Measurements from ENCODE around the gene AIG1.

The AIG1 gene

GRCh38 chr6:143174516-143174915 is 113.8 kb downstream of the AIG1 start:
- H3K36me3 ChIP-seq (ENCODE audit: insufficient read depth, low read length), result no peaks in the 10 kb centered on the region
- H3K4me3 ChIP-seq, result no peak overlapping the region
- no peak overlapping the region for H3K27ac ChIP-seq
- no peak for TF ChIP-seq FOXP2 (optimal IDR thresholded peaks at IDR 0.05; ENCODE audit: control extremely low read depth, extremely low read length, insufficient read depth)
- no peak for TF ChIP-seq POLR2AphosphoS5 (IDR thresholded peaks at IDR 0.05; ENCODE audit: borderline replicate concordance, low read depth, low read length)
- no peak for TF ChIP-seq EZH2 (IDR thresholded peaks at IDR 0.05)
- no peaks in the 10 kb centered on the region for H3K9me3 ChIP-seq (ENCODE audit: low read depth, low read length)
- no peak overlapping the region for H3K9ac ChIP-seq (ENCODE audit: insufficient read length)
- DNase-seq (ENCODE audit: low read depth, low spot score), result no peak

- no peak overlapping the region for H3K27ac ChIP-seq
- TF ChIP-seq EZH2 (IDR thresholded peaks at IDR 0.05) (no peak), FOXP2 (optimal IDR thresholded peaks at IDR 0.05; ENCODE audit: control extremely low read depth, extremely low read length, insufficient read depth) (no peak), POLR2AphosphoS5 (IDR thresholded peaks at IDR 0.05; ENCODE audit: borderline replicate concordance, low read depth, low read length) (no peak)
- H3K36me3 ChIP-seq (ENCODE audit: insufficient read depth, low read length), result no peaks in the 10 kb centered on the region
- H3K9me3 ChIP-seq (ENCODE audit: low read depth, low read length), result no peaks in the 10 kb centered on the region
- DNase-seq (ENCODE audit: low read depth, low spot score), result no peak
- H3K4me3 ChIP-seq, result no peak overlapping the region
- no peak overlapping the region for H3K9ac ChIP-seq (ENCODE audit: insufficient read length)
Observed at GRCh38 chr6:143174951-143175350, 114.3 kb downstream of the AIG1 start.

GRCh38 chr6:143176090-143177021 is 115.7 kb downstream of the AIG1 start:
- Histone ChIP-seq H3K27ac (no peak overlapping the region), H3K9me3 (ENCODE audit: low read depth, low read length) (no peaks in the 10 kb centered on the region), H3K9ac (ENCODE audit: insufficient read length) (no peak overlapping the region), H3K4me3 (peak overlapping the region; percentile 47), H3K36me3 (ENCODE audit: insufficient read depth, low read length) (no peaks in the 10 kb centered on the region)
- DNase-seq (ENCODE audit: low read depth, low spot score), result peak; percentile 57
- TF ChIP-seq POLR2AphosphoS5 (IDR thresholded peaks at IDR 0.05; ENCODE audit: borderline replicate concordance, low read depth, low read length) (no peak), FOXP2 (optimal IDR thresholded peaks at IDR 0.05; ENCODE audit: control extremely low read depth, extremely low read length, insufficient read depth) (no peak), EZH2 (IDR thresholded peaks at IDR 0.05) (no peak)

- H3K36me3 ChIP-seq (ENCODE audit: insufficient read depth, low read length), result no peaks in the 10 kb centered on the region
- no peak overlapping the region for H3K4me3 ChIP-seq
- no peak overlapping the region for H3K9ac ChIP-seq (ENCODE audit: insufficient read length)
- H3K9me3 ChIP-seq (ENCODE audit: low read depth, low read length), result no peaks in the 10 kb centered on the region
- no peak for DNase-seq (ENCODE audit: low read depth, low spot score)
- TF ChIP-seq FOXP2 (optimal IDR thresholded peaks at IDR 0.05; ENCODE audit: control extremely low read depth, extremely low read length, insufficient read depth) (no peak), POLR2AphosphoS5 (IDR thresholded peaks at IDR 0.05; ENCODE audit: borderline replicate concordance, low read depth, low read length) (no peak), EZH2 (IDR thresholded peaks at IDR 0.05) (no peak)
- H3K27ac ChIP-seq, result no peak overlapping the region
Observed at GRCh38 chr6:143177706-143178105, 117.0 kb downstream of the AIG1 start.

GRCh38 chr6:143179096-143179495 is 118.4 kb downstream of the AIG1 start:
- Histone ChIP-seq H3K36me3 (ENCODE audit: insufficient read depth, low read length) (no peaks in the 10 kb centered on the region), H3K9ac (ENCODE audit: insufficient read length) (no peak overlapping the region), H3K4me3 (no peak overlapping the region), H3K9me3 (ENCODE audit: low read depth, low read length) (no peaks in the 10 kb centered on the region), H3K27ac (no peak overlapping the region)
- no peak for DNase-seq (ENCODE audit: low read depth, low spot score)
- TF ChIP-seq EZH2 (IDR thresholded peaks at IDR 0.05) (no peak), POLR2AphosphoS5 (IDR thresholded peaks at IDR 0.05; ENCODE audit: borderline replicate concordance, low read depth, low read length) (no peak), FOXP2 (optimal IDR thresholded peaks at IDR 0.05; ENCODE audit: control extremely low read depth, extremely low read length, insufficient read depth) (no peak)

- TF ChIP-seq POLR2AphosphoS5 (IDR thresholded peaks at IDR 0.05; ENCODE audit: borderline replicate concordance, low read depth, low read length), result no peak
- no peaks in the 10 kb centered on the region for H3K36me3 ChIP-seq (ENCODE audit: insufficient read depth, low read length)
Observed at GRCh38 chr6:143179901-143180612, 119.4 kb downstream of the AIG1 start.

GRCh38 chr6:143180826-143181225 is 120.1 kb downstream of the AIG1 start:
- Histone ChIP-seq H3K27ac (no peak overlapping the region), H3K36me3 (ENCODE audit: insufficient read depth, low read length) (no peaks in the 10 kb centered on the region), H3K9me3 (ENCODE audit: low read depth, low read length) (no peaks in the 10 kb centered on the region), H3K9ac (ENCODE audit: insufficient read length) (no peak overlapping the region), H3K4me3 (no peak overlapping the region)
- DNase-seq (ENCODE audit: low read depth, low spot score), result no peak
- TF ChIP-seq POLR2AphosphoS5 (IDR thresholded peaks at IDR 0.05; ENCODE audit: borderline replicate concordance, low read depth, low read length) (no peak), EZH2 (IDR thresholded peaks at IDR 0.05) (no peak), FOXP2 (optimal IDR thresholded peaks at IDR 0.05; ENCODE audit: control extremely low read depth, extremely low read length, insufficient read depth) (no peak)

More at GRCh38 chr6:143179901-143180612, 119.4 kb downstream of the AIG1 start:
- DNase-seq (ENCODE audit: low read depth, low spot score), result no peak
- no peaks in the 10 kb centered on the region for H3K9me3 ChIP-seq (ENCODE audit: low read depth, low read length)
- H3K27ac ChIP-seq, result no peak overlapping the region
- no peak overlapping the region for H3K4me3 ChIP-seq
- H3K9ac ChIP-seq (ENCODE audit: insufficient read length), result no peak overlapping the region

GRCh38 chr6:143183666-143184065 is 123.0 kb downstream of the AIG1 start:
- H3K9ac ChIP-seq (ENCODE audit: insufficient read length), result no peak overlapping the region
- no peaks in the 10 kb centered on the region for H3K9me3 ChIP-seq (ENCODE audit: low read depth, low read length)
- no peak overlapping the region for H3K27ac ChIP-seq
- H3K36me3 ChIP-seq (ENCODE audit: insufficient read depth, low read length), result no peaks in the 10 kb centered on the region
- DNase-seq (ENCODE audit: low read depth, low spot score), result no peak
- TF ChIP-seq POLR2AphosphoS5 (IDR thresholded peaks at IDR 0.05; ENCODE audit: borderline replicate concordance, low read depth, low read length) (no peak), EZH2 (IDR thresholded peaks at IDR 0.05) (no peak), FOXP2 (optimal IDR thresholded peaks at IDR 0.05; ENCODE audit: control extremely low read depth, extremely low read length, insufficient read depth) (no peak)
- H3K4me3 ChIP-seq, result no peak overlapping the region

All from SK-N-MC (cell line).